RWPE1 (cell line): ENCODE data around the gene SDSL.

Experiments
- CTCF ChIA-PET: fragments of 350-600 bp; sonication (Branson Sonifier 250); formaldehyde crosslinking; extraction: SDS; loops from one replicate; lab custom pipeline; 2021; lab: Yijun Ruan, JAX
- POLR2A ChIA-PET: fragments of 400-600 bp; formaldehyde crosslinking; extraction: SDS; loops from one replicate; lab custom pipeline; 2020; ENCODE audit warnings: antibody characterized with exemption; ENCODE audit not compliant: low non-redundant PET; lab: Yijun Ruan, JAX
- DNase-seq: peaks from one replicate; pipeline ENCODE4 v3.0.0; 2012; ENCODE audit warnings: low spot score
- H3K27ac ChIP-seq: fragments of 450-650 bp; 2 replicates; pipeline ENCODE4 v1.5.1; 2017
- TF ChIP-seq, protein P1 (sequence below): fragments of 450-650 bp; conservative IDR thresholded peaks from 2 replicates; pipeline ENCODE4 v1.5.1; 2017; ENCODE audit warnings: low read depth, mild to moderate bottlenecking

Gene SDSL

DNA sequence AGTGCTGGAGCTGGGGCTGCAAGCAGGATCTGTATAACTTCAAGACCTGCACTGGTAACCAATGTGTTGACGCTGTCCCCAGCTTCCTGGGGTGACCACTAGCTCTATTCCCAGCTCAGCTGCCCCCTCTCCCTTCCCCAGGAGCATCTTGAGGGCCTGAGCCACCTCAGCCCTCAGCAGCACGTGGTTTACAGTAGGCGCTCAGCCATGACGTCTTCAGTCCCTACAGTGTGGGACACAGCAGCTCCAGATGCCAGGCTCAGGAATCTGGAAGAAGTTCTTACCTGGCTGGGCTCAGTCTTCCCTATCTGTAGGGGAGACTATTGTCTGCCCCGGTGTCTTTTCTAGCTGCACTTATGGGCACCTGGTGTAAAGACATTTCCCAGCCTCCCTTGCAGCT lies 27.1 kb upstream of the SDSL start:
- no peak overlapping the region for H3K27ac ChIP-seq
- CTCF ChIA-PET, result interaction anchor here (0.6 kb wide), 1 partner anchor 242 kb away, joined by 5 read pairs; no protein-coding TSS in a partner anchor
- DNase-seq, result no peak
- POLR2A ChIA-PET, result no interaction called here
- TF ChIP-seq, protein P1, sequence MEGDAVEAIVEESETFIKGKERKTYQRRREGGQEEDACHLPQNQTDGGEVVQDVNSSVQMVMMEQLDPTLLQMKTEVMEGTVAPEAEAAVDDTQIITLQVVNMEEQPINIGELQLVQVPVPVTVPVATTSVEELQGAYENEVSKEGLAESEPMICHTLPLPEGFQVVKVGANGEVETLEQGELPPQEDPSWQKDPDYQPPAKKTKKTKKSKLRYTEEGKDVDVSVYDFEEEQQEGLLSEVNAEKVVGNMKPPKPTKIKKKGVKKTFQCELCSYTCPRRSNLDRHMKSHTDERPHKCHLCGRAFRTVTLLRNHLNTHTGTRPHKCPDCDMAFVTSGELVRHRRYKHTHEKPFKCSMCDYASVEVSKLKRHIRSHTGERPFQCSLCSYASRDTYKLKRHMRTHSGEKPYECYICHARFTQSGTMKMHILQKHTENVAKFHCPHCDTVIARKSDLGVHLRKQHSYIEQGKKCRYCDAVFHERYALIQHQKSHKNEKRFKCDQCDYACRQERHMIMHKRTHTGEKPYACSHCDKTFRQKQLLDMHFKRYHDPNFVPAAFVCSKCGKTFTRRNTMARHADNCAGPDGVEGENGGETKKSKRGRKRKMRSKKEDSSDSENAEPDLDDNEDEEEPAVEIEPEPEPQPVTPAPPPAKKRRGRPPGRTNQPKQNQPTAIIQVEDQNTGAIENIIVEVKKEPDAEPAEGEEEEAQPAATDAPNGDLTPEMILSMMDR, result no peak

DNA sequence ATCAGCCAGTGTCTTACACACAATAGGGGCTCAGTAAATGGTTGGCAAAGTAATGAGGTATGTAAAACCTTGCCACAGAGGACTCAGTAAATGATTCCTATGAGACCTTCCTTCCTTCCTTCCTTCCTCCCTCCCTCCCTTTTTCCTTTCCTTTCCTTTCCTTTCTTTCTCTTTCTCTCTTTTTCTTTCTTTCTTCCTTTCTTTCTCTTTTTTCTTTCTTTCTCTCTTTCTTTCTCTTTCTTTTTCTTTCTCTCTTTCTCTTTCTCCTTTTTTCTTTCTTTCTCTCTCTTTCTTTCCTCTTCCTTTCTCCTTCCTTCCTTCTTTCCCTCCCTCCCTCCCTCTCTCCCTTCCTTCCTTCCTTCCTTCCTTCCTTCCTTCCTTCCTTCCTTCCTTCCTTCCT lies 26.0 kb upstream of the SDSL start:
- CTCF ChIA-PET, result no interaction called here
- H3K27ac ChIP-seq, result no peak overlapping the region
- TF ChIP-seq, protein P1, result no peak
- DNase-seq, result no peak
- POLR2A ChIA-PET, result no interaction called here

DNA sequence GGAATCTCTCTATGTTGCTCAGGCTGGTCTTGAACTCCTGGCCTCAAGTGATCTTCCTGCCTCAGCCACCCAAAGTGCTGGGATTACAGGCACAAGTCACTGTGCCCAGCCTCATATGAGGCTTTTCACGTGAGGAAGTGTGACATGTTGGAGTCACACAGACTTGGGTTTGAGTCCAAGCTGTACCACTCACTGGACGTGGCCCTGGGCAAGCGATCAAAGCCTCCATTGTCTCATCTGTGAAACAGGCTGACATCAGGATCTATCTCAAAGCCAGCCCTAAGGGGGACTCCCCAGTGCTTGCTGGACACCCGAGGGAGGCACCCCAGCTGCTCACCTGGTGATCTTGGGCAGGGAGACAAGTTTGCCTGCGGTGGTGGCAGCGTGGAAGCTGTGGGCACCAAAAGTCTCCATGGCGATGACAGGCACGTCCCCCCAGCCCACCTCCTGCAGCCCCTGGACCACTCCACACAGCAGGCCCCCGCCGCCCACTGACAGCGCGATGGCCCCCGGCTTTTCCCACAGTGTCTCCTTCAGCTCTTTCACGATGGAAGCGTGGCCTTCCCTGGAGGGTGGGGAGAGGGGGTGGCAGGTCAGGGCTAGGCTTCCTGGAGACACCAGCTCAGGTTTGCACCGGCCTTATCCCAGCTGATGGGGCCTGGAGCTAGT lies 25.2 kb upstream of the SDSL start:
- CTCF ChIA-PET, result no interaction called here
- POLR2A ChIA-PET, result no interaction called here

DNA sequence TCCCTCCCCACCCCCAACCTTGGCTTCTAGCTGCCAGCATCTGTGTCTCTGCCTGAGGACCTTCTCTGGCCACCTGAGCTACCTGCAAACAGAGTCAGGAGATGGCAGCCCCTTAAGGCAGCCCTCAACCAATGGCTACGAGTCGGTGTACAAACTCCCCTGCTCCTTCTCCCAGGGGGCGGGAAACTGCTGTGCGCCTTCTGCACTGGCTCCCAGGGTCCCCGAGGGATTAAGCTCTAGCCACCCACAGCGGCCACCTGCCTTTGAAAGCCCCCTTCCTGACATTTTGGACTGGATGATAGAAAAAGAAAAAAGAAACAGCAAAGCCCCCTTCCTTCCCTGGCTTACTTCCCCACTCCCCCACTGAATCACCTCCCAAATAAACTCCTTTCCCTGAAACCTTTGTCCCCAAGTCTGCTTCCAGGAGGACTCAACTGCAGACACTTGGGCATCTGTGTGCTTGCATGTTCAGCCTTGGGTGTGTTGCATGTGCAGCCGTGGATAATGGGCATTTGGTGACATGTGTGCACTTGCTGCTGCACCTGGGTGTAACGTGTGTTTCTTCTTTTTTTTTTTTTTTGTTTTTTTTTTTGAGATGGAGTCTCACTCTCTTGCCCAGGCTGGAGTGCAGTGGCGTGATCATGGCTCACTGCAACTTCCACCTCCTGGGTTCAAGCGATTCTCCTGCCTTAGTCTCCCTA lies 24.5 kb upstream of the SDSL start:
- CTCF ChIA-PET, result interaction anchor here (0.5 kb wide), 1 partner anchor 62 kb away, joined by 3 read pairs; no protein-coding TSS in a partner anchor
- H3K27ac ChIP-seq, result no peak overlapping the region
- POLR2A ChIA-PET, result no interaction called here
- DNase-seq, result no peak
- TF ChIP-seq, protein P1, result no peak

More for the DNA sequence above, 25.2 kb upstream of the SDSL start:
- DNase-seq, result no peak
- H3K27ac ChIP-seq, result no peak overlapping the region
- TF ChIP-seq, protein P1, result no peak

DNA sequence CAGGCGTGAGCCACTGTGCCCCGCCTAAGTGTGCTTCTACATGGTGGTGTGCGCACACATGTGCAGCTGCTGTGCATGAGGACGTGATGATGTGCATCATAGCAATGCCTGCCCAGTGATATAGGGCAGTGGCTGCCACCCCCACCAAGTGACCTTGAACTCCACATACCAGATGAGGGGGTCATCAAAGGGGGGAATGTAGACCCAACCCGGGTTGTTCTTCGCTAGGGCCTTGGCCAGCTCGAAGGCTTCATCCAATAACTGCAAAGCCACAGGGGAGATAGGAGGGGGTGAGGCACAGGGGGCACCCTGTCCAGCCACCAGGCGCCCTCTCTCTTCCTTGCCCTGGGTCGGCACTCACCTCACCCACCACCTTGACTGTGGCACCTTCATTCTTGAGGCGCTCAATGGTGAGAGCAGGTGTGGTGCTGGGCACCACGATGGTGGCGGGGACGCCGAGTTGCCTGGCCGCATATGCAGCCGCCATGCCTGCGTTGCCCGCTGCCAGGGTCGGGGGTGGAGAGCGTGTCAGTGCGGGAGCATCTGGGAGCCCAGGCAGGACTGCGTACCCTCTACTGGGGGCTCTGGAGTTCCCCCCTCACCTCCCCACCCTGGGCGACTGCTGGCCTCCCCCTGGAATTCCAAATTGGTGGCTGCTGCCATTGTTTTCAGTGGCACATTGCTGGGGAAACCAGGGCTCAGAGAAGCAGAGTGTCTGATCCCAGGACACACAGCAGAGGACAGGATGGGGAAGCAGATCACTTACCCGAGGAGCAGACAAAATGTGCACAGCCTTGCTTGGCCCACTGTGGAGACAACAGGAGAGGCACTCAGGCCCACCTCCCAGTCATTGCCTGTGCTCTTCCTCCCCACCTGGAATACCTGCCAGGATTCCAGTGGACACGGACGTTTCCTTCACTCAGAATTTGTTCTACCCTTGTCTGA lies 23.6 kb upstream of the SDSL start:
- ChIA-PET POLR2A (no interaction called here), CTCF (no interaction called here)
- no peak for DNase-seq
- no peak overlapping the region for H3K27ac ChIP-seq
- TF ChIP-seq, protein P1, result no peak

DNA sequence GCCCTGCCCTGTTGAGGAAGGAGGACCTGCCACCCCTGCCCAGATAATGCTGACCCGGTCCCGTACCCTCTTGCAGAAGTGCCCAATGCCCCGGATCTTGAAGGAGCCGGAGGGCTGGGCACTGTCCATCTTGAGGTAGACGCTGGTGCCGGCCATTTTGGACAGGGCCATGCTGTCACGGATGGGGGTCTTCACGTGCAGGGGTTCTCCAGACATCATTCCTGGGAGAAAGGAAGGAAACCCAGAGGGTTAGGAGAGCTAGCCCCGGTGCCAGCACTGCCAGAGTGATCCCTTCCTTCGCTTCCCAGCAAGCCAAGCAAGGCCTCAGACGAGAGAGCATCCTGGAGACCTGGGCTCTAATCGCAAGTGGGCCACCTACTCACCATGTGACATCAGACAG lies 22.7 kb upstream of the SDSL start:
- ChIA-PET CTCF (no interaction called here), POLR2A (no interaction called here)
- TF ChIP-seq, protein P1, result no peak
- H3K27ac ChIP-seq, result no peak overlapping the region
- DNase-seq, result no peak
